Germinal center (tissue), 1 donor: ENCODE results near the gene NSDHL.
A peak's percentile ranks its signal among the peaks of the same experiment; 100 is the strongest.

ENCODE experiments used
- DNase-seq: peaks from one replicate; pipeline ENCODE4 v3.0.0; 2012; ENCODE audit warnings: mixed read lengths, low spot score

NSDHL gene

GRCh38 chrX:152893980-152894610 lies 63.2 kb downstream of the NSDHL start:
- DNase-seq = no peak

DNA sequence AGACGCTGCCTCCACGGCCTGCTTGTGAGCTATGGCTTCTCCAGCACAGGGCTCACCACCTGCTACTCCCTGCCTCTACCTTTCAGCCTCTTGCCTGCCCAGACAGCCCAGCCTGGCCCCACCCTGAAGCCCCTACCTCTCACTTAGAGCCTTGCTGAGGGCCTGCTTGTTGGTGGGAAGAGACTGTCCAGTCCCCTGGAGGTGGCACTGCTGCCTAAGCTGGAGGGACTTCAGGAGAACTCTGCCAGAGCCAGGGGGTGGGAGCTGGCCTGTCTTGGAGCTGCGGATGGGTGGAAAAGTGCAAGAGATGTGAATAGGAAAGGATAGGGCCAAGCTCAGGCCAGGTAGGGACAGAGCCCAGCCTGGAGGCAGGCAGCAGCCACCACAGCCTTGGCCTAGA lies 64.3 kb downstream of the NSDHL start:
- DNase-seq = no peak

GRCh38 chrX:152895724-152896420 lies 65.0 kb downstream of the NSDHL start:
- DNase-seq = no peak

GRCh38 chrX:152896450-152896849 lies 65.6 kb downstream of the NSDHL start:
- DNase-seq = no peak

DNA sequence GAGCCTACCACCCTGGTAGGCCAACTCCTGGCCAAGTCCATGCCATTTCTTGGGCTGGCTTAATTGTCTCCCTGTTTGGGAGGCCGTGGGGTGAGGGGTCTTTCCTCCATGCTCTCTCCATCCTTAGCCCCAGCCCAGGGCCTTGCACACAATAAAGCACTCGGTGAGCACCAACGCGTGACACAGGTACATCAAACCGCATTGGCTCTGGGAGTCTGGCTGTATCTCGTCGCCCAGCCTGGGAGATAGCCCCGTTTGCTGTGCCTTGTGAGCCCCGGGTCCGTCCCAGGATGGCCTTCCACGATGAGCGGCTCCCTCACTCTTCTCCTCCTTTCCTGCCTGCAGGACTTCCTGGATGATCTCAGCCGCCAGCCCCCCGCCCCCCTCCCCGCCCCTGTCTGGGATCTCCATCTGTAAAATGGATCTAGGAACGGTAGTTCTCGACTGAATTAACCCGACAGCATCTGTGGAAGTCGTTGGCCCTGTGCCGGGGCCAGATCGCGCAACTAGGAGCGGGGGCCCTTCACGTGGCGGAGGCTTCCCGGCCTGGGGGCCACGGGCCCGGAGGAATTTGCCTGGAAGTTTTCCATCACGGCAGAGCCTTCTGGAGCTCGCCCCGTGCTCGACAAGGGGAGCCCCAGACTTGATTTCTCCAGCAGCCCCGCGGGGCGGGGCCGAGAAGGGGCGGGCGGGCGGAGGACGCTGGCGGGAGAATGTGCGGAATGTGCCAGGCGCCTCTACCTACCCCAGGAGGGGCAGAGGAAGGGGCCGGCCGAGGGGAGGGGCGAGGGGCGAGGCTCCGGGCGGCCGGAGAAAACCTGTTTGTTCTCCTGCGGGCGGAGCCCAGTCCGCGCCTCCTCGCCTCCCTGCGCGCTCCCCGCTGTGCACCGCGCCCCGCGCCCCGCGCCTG lies 66.6 kb downstream of the NSDHL start, which contains the start of gene ZNF185:
Gene ZNF185, plus strand, starts transcription at position 846 of the 910 bp plus-strand sequence. CDS start 16,423 bp downstream, outside the sequence.
- no peak for DNase-seq

DNA sequence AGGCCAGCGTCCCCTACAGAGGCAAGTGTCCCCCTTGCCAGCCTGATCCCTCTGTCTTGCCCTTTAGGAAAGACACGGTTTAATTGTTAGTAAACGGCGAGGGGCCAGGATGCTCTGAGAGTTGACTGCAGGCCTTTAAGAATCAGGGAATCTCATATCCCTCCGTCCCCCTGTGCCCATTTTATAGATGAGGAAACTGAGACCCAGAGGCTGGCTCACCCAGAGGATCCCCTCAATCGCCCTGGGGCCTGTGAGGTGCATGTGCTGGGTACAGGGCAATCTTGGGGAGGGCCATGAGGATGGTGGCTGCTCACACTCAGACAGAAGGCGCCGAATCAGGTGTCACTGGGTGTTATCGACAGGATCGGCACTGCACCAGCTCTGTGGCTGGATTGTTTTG lies 67.6 kb downstream of the NSDHL start:
- DNase-seq = no peak

GRCh38 chrX:152899111-152899873 lies 68.4 kb downstream of the NSDHL start:
- DNase-seq = no peak

DNA sequence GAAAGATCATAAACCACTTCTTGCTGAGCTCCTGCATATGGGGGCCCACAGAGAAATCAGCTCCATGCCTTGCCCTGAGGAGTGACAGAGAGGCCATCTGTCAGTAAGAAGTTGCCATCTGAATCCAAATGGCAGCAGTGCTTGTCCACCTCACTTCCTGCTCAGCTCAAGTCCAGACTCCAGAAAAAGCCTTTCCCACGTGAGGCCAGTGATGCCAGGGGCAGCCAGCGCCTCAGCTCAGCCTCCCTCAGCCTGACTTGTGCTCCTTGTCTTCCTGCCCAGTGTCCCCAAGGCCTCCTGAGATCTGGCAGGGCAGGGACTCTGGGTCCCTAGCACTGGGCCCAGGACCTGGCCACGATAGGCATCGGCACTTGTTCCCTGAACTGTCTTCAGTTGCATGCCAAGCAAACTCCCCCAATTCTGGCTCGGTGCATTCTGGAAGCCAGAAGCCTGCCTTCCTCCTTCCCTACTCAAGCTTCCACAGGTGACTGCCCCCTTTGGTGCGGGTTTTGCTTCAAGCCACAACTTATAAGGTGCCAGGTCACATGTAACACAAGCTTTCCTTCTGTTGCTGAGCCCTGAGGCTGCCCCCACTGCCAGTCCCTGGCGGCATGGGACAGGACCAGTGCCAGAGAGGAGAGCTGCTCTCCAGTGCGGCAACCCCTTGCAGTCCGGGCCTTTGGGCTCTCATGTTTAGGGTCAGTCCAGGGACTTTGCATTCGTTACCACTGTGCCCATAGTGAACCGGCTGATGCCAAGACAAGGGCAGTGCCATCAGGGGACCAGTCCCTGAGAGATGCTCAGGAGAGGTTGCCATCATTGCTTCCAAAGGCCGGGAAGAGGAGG lies 69.2 kb downstream of the NSDHL start:
- DNase-seq = no peak

DNA sequence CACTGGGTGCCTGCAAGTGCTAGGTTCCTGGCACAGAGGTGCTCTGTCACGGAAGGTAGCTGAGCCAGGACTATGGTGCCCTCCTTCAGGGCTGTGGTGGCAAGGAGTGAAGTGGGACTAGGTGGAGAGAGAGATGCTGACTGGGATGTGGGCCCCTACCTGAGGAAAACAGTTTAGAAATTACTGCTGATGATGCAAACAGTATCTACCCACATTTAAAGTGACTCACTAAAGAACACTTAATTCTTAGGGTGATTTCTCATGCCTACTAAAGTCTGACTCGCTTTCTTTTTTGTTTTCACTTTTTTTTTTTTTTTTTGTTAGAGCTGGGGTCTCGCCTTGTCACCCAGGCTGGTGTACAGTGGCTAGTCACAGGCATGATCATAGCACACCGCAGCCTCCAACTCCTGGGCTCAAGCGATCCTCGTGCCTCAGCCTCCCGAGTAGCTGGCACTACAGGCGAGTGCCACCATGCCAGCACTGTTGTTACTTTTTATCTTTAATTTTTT lies 70.1 kb downstream of the NSDHL start:
- DNase-seq = no peak

GRCh38 chrX:152901816-152902501 lies 71.1 kb downstream of the NSDHL start:
- DNase-seq = no peak

DNA sequence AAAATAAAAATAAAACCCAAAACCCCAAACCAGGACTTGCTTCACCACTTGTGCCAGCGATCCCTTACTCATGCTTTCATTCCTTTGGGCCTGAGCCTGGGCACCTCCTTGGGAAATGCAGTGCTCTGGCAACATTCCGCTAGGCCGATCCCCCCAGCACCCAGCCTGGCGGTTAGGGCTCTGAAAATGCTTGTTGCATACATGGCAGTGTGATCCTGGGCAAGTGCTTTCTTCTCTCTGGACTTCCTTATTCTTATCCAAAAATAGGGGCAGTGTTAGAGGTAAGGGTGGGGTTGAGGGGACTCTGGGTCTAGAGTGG lies 71.6 kb downstream of the NSDHL start:
- no peak for DNase-seq

GRCh38 chrX:152903589-152903988 lies 72.7 kb downstream of the NSDHL start:
- no peak for DNase-seq

- DNase-seq = peak; percentile 64
Observed at GRCh38 chrX:152904151-152905080, 73.6 kb downstream of the NSDHL start.

DNA sequence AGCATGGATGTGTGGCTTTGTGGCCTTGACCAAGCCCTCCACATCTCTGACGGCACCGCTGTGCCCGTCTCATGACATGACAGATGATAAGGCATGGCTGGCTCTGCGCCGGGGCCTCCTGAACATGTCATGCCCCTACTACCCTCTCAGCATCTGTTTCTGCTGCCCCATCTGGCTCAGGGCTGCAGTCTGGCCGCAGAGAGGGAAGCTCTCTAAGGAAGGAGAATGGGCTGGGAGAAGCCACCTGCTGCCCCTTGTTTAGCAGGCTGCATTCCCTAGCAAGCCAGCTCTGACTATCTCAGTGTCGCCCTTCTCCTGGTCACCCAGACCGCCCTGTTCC lies 74.2 kb downstream of the NSDHL start:
- DNase-seq = no peak

GRCh38 chrX:152907084-152907651 lies 76.3 kb downstream of the NSDHL start:
- DNase-seq = no peak

- DNase-seq = no peak
Observed at GRCh38 chrX:152908486-152908885, 77.6 kb downstream of the NSDHL start.

DNA sequence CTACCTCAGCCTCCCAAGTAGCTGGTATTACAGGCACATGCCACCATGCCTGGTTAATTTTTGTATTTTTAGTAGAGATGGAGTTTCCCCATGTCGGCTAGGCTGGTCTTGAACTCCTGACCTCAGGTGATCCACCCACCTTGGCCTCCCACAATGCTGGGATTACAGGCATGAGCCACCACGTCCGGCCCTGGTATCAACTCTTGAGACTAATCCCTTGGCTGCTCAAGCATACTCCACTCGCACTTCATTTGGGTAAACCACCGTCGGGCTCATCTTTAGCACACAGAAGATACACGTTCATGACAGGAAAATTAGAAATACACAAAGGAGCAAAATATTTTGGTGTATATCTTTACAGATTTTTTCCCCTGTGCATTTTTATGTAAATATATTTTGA lies 79.2 kb downstream of the NSDHL start:
- DNase-seq = peak; percentile 36

- DNase-seq = peak; percentile 63
Observed at GRCh38 chrX:152912106-152912505, 81.2 kb downstream of the NSDHL start.

GRCh38 chrX:152912641-152913040 lies 81.8 kb downstream of the NSDHL start:
- no peak for DNase-seq
